ENCODE data around the gene REPS2. TPM values are rescaled to one million over a fixed set of nuclear protein-coding genes. Genes with fewer than 3 reads are reported as not detected.

REPS2 gene
- total RNA-seq, 1 donor from 2014 or later = 4.1 TPM

GRCh38 chrX:17046478-17047097 is 100.1 kb downstream of the REPS2 start:
- Histone ChIP-seq H2AFZ (replicated peaks) (no peak overlapping the region), H3K9me3 (ENCODE audit: low read depth) (no peaks in the 10 kb centered on the region), H3K4me1 (no peaks in the 10 kb centered on the region), H3K27ac (no peak overlapping the region), H3F3A (ENCODE audit: low read depth) (no peaks in the 10 kb centered on the region), H3K9ac (no peak overlapping the region), H3K4me2 (no peak overlapping the region), H3K4me3 (no peak overlapping the region), H4K20me1 (ENCODE audit: low read depth) (no peaks in the 10 kb centered on the region), H3K79me2 (ENCODE audit: low read depth) (no peaks in the 10 kb centered on the region), H3K36me3 (no peaks in the 10 kb centered on the region), H3K27me3 (no peaks in the 10 kb centered on the region)
- Mint-ChIP-seq H3K9me3 (no peaks in the 10 kb centered on the region), H3K27ac (no peak overlapping the region), H3K4me1 (no peaks in the 10 kb centered on the region), H3K36me3 (no peaks in the 10 kb centered on the region), H3K4me3 (no peak overlapping the region), H3K27me3 (ENCODE audit: insufficient read depth, low read depth) (peaks cover 2% of the 10 kb centered on the region)
- peak; percentile 78 for DNase-seq (ENCODE audit: low spot score)
- TF ChIP-seq CTCF (IDR thresholded peaks at IDR 0.05) (peak; percentile 77), EZH2 (IDR thresholded peaks at IDR 0.05) (no peak)

- H3K4me2 ChIP-seq = no peak overlapping the region
- H3F3A ChIP-seq (ENCODE audit: low read depth) = no peaks in the 10 kb centered on the region
- no peak overlapping the region for H3K4me3 ChIP-seq
- DNase-seq (ENCODE audit: low spot score) = no peak
- no peaks in the 10 kb centered on the region for H3K36me3 ChIP-seq
- no peak overlapping the region for H3K9ac ChIP-seq
- Mint-ChIP-seq H3K27me3 (ENCODE audit: insufficient read depth, low read depth) (peaks cover 2% of the 10 kb centered on the region), H3K4me1 (no peaks in the 10 kb centered on the region), H3K36me3 (no peaks in the 10 kb centered on the region), H3K9me3 (no peaks in the 10 kb centered on the region), H3K4me3 (no peak overlapping the region), H3K27ac (no peak overlapping the region)
- H4K20me1 ChIP-seq (ENCODE audit: low read depth) = no peaks in the 10 kb centered on the region
- no peaks in the 10 kb centered on the region for H3K9me3 ChIP-seq (ENCODE audit: low read depth)
- H3K79me2 ChIP-seq (ENCODE audit: low read depth) = no peaks in the 10 kb centered on the region
- TF ChIP-seq CTCF (IDR thresholded peaks at IDR 0.05) (no peak), EZH2 (IDR thresholded peaks at IDR 0.05) (no peak), EZH2phosphoT487 (IDR thresholded peaks at IDR 0.05) (no peak)
- H2AFZ ChIP-seq (replicated peaks) = no peak overlapping the region
- H3K27me3 ChIP-seq = no peaks in the 10 kb centered on the region
- no peaks in the 10 kb centered on the region for H3K4me1 ChIP-seq
- no peak overlapping the region for H3K27ac ChIP-seq
Observed at GRCh38 chrX:17047224-17047623, 100.8 kb downstream of the REPS2 start.

GRCh38 chrX:17052210-17052609 is 105.8 kb downstream of the REPS2 start:
- Mint-ChIP-seq H3K4me1 (peaks cover 5% of the 10 kb centered on the region), H3K27me3 (ENCODE audit: insufficient read depth, low read depth) (no peaks in the 10 kb centered on the region), H3K27ac (no peak overlapping the region), H3K9me3 (no peaks in the 10 kb centered on the region), H3K36me3 (no peaks in the 10 kb centered on the region), H3K4me3 (no peak overlapping the region)
- Histone ChIP-seq H3K79me2 (ENCODE audit: low read depth) (no peaks in the 10 kb centered on the region), H3K9ac (no peak overlapping the region), H3K27ac (no peak overlapping the region), H3K9me3 (ENCODE audit: low read depth) (no peaks in the 10 kb centered on the region), H3K27me3 (no peaks in the 10 kb centered on the region), H3K4me1 (no peaks in the 10 kb centered on the region), H3F3A (ENCODE audit: low read depth) (no peaks in the 10 kb centered on the region), H3K4me3 (no peak overlapping the region), H2AFZ (replicated peaks) (no peak overlapping the region), H4K20me1 (ENCODE audit: low read depth) (no peaks in the 10 kb centered on the region), H3K4me2 (no peak overlapping the region), H3K36me3 (no peaks in the 10 kb centered on the region)
- DNase-seq (ENCODE audit: low spot score) = no peak
- TF ChIP-seq EZH2 (IDR thresholded peaks at IDR 0.05) (no peak), EZH2phosphoT487 (IDR thresholded peaks at IDR 0.05) (no peak), CTCF (IDR thresholded peaks at IDR 0.05) (no peak)
